Fibroblast of villous mesenchyme (primary cell): ENCODE measurements around the gene ZNF839. TPM values are rescaled to one million over a fixed set of nuclear protein-coding genes. Genes with fewer than 3 reads are reported as not detected.
"Not testable (repeated sequence)": the region's sequence is repeated elsewhere in the genome, so short reads cannot be mapped to it uniquely, and the experiment has no call there.

Experiments used
- DNase-seq: peaks from one replicate; pipeline ENCODE4 v3.0.0-alpha.2; 2010; ENCODE audit warnings: low read depth
- H3K4me3 ChIP-seq: 2 replicates; pipeline ENCODE4 v1.5.1; 2011; ENCODE audit warnings: low read depth, mild to moderate bottlenecking, low read length
- CTCF ChIP-seq: IDR thresholded peaks from 2 replicates; pipeline ENCODE4 v1.5.1; 2012; ENCODE audit warnings: low read depth, mild to moderate bottlenecking, low read length; ENCODE audit not compliant: insufficient read depth
- total RNA-seq: library from RNA; depleted of rRNA; stranded (reverse); fragments of >200 nt; gene quantifications from 2 replicates; pipeline ENCODE4 v1.2.3, GENCODE V29; 2012

Gene ZNF839
- total RNA-seq, 1 donor, result 9.5 TPM

GRCh38 chr14:102325791-102326345 lies 6.3 kb downstream of the ZNF839 start:
- no peak for TF ChIP-seq CTCF
- no peak overlapping the region for H3K4me3 ChIP-seq
- DNase-seq, result peak; percentile 29

GRCh38 chr14:102326583-102326982 lies 7.0 kb downstream of the ZNF839 start:
- H3K4me3 ChIP-seq, result no peak overlapping the region
- no peak for DNase-seq
- no peak for TF ChIP-seq CTCF

GRCh38 chr14:102329381-102329780 lies 9.8 kb downstream of the ZNF839 start:
- not testable (repeated sequence) for H3K4me3 ChIP-seq, DNase-seq

- TF ChIP-seq CTCF, result no peak
- no peak overlapping the region for H3K4me3 ChIP-seq
- DNase-seq, result no peak
These were observed 11.3 kb downstream of the ZNF839 start for GRCh38 chr14:102330806-102331205.

- H3K4me3 ChIP-seq, result no peak overlapping the region
- DNase-seq, result no peak
- no peak for TF ChIP-seq CTCF
These were observed 13.8 kb downstream of the ZNF839 start for GRCh38 chr14:102333390-102333789.

- no peak for TF ChIP-seq CTCF
- no peak for DNase-seq
- H3K4me3 ChIP-seq, result no peak overlapping the region
These were observed 14.5 kb downstream of the ZNF839 start for GRCh38 chr14:102333795-102334705.

GRCh38 chr14:102335163-102335562 lies 15.6 kb downstream of the ZNF839 start:
- TF ChIP-seq CTCF, result no peak
- no peak for DNase-seq
- H3K4me3 ChIP-seq, result no peak overlapping the region
